ENCODE data around the gene COX4I2.
"Not testable (repeated sequence)": the region's sequence is repeated elsewhere in the genome, so short reads cannot be mapped to it uniquely, and the experiment has no call there.

Gene COX4I2

GRCh38 chr20:31637660-31638059 is at the start of gene COX4I2:
Gene COX4I2, plus strand, starts transcription at chr20:31637912. Its CDS starts 1,106 bp downstream, at chr20:31639018.
- no peak for DNase-seq (ENCODE audit: low read depth)

- DNase-seq (ENCODE audit: low read depth) = no peak
Observed at GRCh38 chr20:31590717-31591225, 46.9 kb upstream of the COX4I2 start.

- DNase-seq (ENCODE audit: low read depth) = peak; percentile 61
Observed at GRCh38 chr20:31593221-31594001, 44.3 kb upstream of the COX4I2 start.

DNA sequence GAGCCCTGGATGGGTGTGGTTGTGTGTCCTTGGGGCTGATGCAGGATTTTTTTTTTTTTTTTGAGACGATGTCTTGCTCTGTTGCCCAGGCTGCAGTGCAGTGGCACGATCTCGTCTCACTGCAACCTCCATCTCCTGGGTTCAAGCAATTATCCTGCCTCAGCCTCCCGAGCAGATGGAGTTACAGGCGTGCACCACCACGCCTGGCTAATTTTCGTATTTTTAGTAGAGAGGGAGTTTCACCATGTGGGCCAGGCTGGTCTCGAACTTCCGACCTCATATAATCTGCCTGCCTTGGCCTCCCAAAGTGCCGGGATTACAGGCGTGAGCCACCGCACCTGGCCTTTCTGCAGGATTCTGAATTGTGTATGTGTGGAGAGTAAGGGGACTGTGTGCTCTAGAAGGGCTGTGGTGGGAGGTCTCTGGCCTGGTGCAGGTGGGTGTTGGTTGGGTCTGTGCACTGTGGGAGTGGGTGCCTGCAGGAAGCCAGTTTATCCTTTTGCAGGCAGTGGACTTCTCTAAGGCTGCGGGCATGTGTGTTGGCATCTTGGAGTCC is 43.6 kb upstream of the COX4I2 start:
- no peak for DNase-seq (ENCODE audit: low read depth)

DNA sequence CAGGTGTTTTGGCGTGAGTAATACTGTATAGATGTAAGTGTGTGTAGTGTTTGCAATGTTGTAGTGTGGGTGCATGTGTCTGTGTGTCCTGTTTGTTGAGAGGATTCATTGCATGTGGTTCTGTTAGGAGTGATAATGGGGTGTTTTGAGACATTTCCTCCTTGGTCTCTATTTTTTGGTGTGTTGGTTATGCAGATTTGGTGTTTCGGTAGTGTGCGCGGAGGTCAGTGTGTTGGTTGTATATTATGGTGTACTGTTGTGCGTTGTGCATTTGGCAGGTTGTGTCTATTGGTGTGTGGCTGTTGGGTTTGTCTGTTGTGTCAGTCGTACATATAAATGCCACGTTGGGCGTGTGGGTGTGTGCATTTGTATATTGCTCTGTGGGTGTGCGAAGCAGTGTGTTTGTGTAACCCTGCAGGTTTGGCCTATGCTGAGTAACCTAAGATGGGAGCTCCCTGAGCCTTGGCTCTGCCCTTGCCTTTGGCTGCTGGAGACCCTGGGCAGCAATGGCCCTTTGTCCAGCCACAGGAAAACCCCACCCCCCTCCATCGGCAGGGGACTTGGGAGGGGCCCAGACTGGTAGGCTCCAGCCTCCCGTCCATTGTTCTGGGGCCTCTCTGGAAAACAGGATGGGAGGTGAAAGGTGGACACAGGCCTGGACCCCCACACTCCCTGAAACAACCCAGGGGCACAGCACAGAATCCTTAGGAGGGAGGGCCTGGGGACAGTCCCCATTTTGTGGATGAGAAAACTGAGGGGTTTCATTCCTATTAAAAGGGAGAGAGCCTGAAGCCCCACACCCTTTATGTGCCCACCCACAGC is 42.9 kb upstream of the COX4I2 start:
- no peak for DNase-seq (ENCODE audit: low read depth)

DNA sequence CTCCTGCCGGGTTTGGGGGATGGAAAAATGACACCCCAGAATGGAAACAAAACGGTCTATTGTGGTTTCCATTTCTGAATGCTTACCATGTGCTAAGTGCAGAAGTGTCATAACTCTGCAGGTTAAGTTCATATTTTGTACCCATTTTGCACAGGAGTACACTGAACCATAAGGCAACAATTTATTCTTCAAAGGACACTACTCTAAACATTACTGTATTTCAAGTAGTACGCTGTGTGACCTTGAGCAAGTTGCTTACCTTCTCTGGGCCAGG is 42.4 kb upstream of the COX4I2 start:
- no peak for DNase-seq (ENCODE audit: low read depth)

- DNase-seq (ENCODE audit: low read depth) = peak; percentile 100
Observed at GRCh38 chr20:31595654-31596411, 41.9 kb upstream of the COX4I2 start.

DNA sequence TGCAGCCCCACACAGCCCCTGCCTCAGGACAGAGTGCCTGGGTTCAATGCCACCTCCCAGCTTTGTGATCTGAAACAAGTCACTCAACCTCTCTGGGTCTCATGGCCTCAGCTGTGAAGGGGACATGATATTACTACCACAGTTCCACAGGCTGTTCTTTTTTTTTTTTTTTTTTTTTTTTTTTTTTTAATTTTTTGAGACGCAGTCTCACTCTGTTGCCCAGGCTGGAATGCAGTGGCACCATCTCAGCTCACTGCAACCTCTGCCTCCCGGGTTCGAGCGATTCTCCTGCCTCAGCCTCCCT is 41.3 kb upstream of the COX4I2 start:
- not testable (repeated sequence) for DNase-seq (ENCODE audit: low read depth)

DNA sequence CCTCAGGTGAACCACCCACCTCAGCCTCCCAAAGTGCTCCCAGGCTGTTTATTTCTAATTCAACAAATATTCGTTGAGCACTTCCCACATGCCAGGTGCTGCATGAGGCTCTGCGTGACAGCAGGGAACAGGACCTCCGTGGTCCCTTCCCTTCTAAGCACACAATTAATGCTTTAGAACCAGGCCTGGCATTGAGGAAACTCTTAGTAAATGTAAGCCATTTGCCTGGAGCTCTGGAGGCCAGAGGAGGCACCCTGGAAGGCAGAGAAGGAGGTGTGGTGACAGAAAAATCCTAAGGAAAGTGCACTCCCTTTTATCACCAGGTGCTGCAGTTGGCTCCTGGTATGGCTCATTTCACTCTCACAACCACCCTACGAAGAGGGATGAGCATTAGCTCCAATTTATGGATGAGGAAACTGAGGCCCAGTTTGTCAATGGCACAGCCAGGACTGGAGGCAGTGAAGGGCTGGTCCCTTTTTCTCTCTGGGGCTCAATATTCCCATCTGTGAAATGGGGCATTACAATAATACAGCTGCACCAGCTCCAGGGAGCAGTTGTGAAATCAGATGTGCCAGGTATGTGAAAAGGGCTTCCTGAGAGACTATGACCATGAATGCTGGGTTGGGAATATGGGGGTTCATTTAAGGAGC is 40.8 kb upstream of the COX4I2 start:
- DNase-seq (ENCODE audit: low read depth) = no peak

- DNase-seq (ENCODE audit: low read depth) = no peak
Observed at GRCh38 chr20:31597481-31597855, 40.2 kb upstream of the COX4I2 start.

GRCh38 chr20:31602431-31602778 is 35.3 kb upstream of the COX4I2 start:
- peak; percentile 46 for DNase-seq (ENCODE audit: low read depth)

GRCh38 chr20:31602779-31603441 is 34.8 kb upstream of the COX4I2 start:
- peak; percentile 66 for DNase-seq (ENCODE audit: low read depth)

DNA sequence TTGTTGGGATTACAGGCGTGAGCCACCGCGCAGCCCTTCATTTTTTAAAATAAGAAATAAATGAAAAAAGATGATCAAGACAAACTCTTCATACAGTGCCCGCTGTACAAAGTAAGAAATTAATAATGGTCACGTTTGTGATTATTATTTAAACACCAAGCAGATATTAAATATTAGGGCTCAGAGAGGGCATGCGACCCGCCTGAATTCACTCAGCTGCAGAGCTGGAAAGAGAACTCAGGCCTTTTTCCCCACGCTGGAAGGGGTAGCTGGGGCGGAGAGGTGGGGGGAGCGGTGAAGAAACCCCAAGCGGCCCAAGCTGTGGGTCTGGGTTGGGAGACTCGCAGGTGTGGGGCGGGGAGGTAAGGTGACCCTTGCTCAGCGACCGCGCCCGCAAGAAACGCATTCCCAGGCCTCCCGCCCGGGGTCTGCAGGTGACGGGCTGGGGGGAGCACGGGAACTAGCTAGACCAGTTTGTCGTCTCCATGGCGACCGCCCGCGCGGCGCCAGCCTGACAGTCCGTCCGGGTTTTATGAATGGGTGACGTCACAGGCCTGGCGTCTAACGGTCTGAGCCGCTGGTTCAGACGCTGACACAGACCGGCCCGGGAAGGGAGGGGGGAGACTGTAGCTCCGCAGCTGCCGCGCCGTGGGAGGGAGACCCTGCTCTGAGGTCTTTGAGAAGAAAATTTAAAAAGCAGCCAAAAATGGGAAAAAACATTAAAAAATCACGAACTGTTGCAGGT is 33.7 kb upstream of the COX4I2 start:
- peak; percentile 90 for DNase-seq (ENCODE audit: low read depth)

GRCh38 chr20:31604567-31605030 is 33.1 kb upstream of the COX4I2 start:
- DNase-seq (ENCODE audit: low read depth) = no peak

GRCh38 chr20:31605031-31605901 is 32.4 kb upstream of the COX4I2 start, which contains the start of gene ID1:
Gene ID1, plus strand, starts transcription at chr20:31605289. Its CDS starts 99 bp downstream, at chr20:31605388.
- peak; percentile 95 for DNase-seq (ENCODE audit: low read depth)

- DNase-seq (ENCODE audit: low read depth) = no peak
Observed at GRCh38 chr20:31605902-31606803, 31.6 kb upstream of the COX4I2 start.

GRCh38 chr20:31606804-31607639 is 30.7 kb upstream of the COX4I2 start:
- peak; percentile 58 for DNase-seq (ENCODE audit: low read depth)

All from fibroblast of gingiva (primary cell).